ENCODE measurements around the gene BTRC.
A peak's percentile ranks its signal among the peaks of the same experiment; 100 is the strongest.
"Not testable (repeated sequence)": the region's sequence is repeated elsewhere in the genome, so short reads cannot be mapped to it uniquely, and the experiment has no call there.

BTRC gene

DNA sequence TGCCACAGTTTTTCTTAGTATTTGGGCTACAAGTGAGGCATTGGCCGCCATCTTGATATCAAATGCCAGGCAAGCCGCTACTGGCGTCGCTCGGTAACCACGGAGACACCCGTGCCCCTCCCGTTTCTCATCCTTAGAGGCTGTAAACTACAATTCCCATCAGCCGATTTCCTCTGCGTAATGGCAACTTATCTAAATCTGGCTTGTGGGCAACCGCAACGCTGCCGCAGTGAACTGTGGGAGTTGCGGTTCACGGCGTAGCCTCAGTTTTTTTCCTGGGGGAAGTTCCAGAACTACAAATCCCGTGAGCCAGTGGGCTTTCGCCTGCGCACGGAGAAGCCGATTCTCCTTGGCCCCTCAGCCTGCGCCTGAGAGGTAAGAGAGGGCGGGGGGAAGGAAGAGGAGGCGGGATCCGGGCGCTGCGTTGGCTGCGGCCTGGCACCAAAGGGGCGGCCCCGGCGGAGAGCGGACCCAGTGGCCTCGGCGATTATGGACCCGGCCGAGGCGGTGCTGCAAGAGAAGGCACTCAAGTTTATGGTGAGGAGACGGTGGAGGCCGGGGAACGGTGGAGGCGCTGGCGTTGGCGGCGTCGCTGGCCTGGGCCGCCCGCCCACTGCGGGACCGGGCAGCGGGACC is at the start of gene BTRC:
Gene BTRC (plus strand): TSS at position 474 of the 636 bp plus-strand sequence. CDS start 16 bp downstream, at position 490.
- DNase-seq (ENCODE audit: low read depth): peak; percentile 91

- no peak for DNase-seq (ENCODE audit: low read depth)
These were observed 49.6 kb upstream of the BTRC start for GRCh38 chr10:101304316-101304715.

DNA sequence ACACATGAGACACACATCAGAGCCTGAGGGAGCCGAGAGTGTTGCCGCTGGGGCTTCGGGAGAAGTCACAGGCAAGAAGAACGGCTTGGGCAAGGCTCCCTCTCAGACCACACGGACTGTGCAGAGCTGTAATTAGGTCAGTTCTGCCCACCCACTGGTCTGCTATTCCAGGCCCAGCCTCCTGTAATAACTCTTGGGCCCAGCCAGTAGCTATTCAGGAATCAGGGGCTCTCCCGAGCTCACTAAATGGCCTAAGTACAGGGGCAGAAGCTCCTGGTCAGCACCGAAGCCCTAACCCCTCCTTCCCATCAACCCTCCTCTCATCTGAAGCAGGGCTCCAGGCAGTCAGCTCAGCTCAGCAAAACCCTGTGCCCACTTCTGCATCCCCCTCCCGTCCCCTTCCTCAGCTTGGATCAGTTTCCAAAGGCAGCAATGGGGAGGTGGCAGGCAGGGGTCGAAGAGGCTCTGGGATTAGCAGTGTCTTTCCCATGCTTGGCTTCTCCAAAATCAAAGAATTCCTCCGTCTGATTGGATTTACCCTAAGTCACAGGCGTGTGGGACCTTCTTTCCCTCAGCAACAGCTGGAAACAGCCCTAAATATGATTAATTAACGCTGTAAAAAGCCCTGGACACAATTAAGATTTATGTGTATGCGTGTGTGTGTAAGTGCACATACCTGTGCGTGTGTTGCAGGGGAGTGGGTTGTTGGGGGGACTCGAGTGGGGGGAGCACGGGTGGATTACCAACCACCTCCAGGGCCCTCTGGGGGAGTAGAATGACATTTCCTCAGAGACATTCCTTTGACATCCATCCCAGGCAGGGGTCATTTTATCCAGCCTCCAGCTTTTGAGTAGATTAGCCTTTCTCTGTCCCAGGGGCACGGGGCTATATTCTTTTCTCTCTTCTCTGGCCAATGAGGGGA is 48.4 kb upstream of the BTRC start:
- DNase-seq (ENCODE audit: low read depth): no peak

DNA sequence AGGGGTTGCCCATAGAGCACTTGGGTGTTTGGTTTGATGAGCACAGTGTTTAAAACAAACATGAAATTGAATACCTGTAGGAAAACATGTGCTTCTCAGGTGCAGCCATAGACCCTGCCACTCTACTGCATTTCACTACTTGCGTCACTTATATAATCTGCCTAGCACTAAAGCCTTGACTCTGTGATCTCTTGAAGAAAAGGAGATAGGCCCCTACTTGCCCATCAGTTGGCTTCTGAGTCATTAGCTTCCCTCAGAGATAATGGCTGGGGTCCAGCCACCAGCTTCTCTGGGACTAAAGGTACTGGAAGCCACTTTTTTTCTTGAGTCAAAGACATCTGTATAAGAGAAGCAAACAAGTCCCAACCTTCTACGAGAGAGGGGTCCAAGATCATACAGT is 45.9 kb upstream of the BTRC start:
- DNase-seq (ENCODE audit: low read depth): no peak

DNA sequence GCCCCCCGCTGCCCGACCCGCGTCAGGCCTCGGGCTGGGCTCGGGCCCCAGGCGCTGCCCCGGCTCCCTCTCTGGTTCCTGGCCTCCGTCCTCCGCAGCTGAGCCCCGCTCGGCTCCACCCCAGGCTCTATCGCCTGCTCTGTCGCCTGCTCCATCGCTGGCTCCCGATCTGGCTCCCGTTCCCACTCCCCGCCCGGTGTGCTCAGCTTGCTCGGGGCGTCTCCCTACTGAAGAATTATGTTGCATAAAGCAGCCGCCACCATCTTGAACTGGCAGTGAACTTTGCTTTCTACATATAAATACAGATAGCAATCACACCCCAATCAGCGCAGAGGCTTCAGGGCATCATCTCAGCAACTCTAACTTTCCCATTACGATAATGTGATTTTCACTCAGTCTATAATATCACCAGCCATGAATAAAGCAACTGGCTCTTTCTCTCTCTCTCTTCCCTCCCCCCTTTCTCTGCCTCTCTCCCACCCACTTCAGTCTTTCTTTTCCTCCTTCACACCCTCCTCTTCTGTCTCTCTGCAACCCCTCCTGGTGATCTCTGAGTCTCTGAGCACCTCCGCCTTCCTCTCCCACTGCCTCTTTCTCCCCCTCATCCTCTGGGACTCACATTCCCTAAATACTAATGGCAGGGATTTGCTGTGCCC is 43.3 kb upstream of the BTRC start:
- DNase-seq (ENCODE audit: low read depth): no peak

DNA sequence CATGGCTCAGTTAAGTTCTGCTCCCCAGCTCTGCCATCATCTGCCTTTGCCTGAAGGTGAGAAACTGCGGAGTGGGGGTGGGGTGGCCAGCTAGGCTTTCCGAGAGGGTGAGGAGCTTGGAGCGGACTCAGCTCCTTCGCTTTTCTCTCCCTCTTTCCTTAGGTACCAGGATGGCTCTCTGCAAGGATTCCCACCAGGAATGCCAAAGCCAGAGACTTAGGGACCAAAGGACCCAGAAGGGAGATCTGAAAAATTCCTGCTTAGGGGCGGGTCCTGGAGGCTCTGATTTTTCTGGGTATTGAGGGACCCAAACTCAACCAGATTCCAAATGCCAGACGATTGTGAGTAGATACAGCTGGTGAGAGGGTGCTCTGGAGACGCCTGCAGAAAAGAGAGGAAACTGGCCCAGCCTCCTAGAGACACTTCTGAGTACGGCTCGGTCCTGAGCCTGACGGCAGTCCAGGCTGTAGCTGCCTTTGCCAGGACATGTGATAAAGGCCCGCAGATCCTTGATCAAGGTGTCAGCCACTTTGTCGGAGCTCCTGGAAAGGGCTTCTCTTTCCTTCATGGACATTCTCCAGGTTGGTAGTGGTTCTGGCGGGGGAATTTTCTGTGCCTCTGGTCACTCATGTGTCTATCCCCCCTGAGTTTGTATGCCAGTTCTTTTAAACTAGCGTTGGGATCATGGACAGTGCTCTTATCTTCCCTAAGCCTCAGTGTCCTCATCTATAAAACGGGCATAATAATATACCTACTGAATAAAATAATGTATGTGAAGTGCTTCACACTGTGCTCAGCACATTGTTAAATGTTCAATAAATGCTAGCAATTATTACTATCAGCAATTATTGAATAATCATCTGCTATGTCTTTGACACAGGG is 42.5 kb upstream of the BTRC start:
- DNase-seq (ENCODE audit: low read depth): no peak

DNA sequence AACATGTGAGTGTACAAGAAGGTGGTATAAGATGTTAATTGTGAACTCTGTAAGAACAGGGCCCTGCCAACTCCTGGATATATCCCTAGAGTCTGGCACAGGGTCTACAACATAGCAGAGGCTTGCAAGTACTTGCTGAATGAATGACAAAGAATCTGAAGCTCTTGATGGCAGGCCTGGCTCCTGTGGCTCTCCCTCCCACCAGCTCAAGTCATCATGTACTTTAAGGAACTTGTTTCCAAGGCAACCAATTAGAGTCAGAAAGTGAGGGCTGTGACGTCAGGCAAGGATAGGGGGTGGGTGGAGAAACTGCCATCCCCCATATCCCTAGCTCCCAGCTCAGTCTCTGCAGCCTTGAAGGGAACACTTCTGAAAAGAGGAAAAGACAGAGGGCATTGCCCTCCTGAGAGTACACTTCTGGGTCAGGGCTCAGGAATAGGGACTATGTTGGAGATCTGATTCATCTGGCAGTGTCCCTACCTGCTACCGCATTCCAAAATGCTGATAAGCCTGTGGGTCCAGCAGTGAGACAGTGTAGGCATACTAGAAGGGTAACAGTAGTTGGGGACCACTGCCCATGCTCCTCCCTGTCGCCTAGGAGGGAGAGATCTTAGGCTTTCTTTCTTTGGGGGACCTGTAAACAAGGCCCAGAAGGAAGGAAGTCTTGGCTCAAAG is 34.6 kb upstream of the BTRC start:
- DNase-seq (ENCODE audit: low read depth): no peak

DNA sequence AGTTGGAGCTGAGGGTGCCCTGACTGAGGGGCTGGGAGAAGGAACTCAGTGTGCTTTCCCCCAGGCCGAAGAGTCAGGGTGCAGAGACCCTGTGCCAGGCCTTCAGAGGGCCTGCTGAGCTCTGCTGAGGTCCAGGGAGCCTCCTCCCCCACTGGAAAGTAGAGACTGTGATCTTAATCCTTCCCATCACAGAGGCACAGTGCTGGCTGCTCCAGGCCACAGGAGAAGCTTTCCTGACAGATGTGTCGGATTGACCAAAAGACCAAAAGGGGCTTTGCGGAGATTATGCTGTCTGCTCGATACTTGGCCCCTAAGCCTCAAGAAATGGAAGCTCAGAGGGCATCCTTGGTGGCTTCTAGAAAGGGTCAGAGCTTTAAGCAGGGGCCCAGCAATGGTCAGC is 32.9 kb upstream of the BTRC start:
- DNase-seq (ENCODE audit: low read depth): no peak

- DNase-seq (ENCODE audit: low read depth): no peak
These were observed 31.5 kb upstream of the BTRC start for GRCh38 chr10:101322266-101323108.

- no peak for DNase-seq (ENCODE audit: low read depth)
These were observed 30.5 kb upstream of the BTRC start for GRCh38 chr10:101323495-101323894.

- DNase-seq (ENCODE audit: low read depth): not testable (repeated sequence)
These were observed 26.5 kb upstream of the BTRC start for GRCh38 chr10:101327454-101327853.

DNA sequence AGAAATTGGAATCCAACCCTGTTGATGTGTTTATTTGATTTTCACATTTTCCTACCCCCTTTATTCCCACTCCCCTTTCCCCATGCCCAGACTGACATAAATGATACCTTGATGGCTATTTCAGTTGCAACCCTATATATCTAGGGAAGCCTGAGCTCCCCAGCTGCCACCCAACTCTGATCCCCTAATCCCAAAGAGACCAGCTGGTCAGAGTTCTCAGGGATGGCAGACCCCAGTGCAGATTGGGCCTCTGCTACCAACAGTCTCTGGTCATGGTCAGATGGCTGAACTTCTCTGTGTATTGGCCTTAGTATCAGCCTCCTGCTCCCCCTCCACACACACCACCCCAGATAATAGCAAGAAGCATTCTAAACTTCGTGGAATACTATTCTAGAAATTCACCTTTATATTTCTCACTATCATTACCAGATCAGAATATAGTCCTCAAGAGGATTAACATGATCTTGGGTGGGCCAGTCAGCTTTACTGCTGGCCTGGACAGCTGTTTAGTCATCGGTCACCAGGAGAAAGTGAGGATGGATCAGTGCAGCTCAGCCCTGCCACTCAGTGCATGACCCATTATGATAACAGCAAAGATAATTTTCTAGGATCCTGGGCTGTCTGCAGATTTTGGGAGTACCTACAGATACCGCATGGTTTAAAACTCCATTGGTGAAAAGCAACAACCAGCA is 24.5 kb upstream of the BTRC start:
- DNase-seq (ENCODE audit: low read depth): no peak

DNA sequence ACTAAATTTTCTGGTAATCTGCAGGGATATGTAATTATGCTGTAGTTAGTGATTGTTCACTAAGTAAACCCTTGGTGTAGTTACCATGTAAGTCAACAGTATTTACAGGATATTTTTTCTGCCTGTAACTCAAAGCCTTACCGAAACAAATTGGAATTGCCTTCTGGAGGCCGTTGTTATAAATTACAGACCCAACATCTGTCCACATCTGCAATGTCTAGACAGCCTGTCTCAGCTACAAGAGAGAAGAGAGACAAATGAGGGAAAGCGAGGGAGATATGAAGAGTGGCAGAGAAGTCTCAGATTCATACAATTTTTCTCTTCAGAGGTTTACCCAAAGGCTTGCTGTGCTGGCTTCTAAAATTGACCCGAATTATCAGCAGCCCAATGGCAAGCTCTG is 23.7 kb upstream of the BTRC start:
- DNase-seq (ENCODE audit: low read depth): no peak

DNA sequence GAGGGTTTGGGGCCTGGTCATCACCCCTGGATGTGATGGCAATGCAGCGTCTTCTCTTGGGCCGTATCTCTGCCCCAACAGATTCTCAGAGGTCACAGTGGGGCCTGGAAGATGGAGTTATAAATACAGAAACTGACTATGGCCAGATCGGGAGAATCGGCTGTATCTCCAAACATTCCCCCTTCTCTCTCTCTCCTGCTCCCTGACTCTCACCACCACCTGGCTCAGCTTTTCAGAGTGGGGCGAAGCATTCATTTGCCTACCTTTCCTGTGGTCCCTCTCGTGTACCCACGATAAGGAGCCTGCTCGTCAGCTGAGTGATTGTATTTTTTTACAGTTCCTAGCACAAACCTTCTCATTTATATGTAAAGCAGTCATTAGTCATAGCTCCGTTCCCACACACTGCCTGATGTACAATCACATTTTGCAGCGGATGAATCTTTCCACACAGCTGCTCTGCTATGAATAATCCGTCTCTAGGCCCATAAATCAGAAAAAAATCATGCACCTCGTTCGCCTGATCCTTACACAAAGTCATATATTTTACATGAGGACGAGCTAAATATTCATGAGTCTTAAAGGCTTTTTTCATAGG is 23.2 kb upstream of the BTRC start:
- no peak for DNase-seq (ENCODE audit: low read depth)

- DNase-seq (ENCODE audit: low read depth): no peak
These were observed 22.0 kb upstream of the BTRC start for GRCh38 chr10:101331956-101332355.

GRCh38 chr10:101334259-101334658 is 19.7 kb upstream of the BTRC start:
- not testable (repeated sequence) for DNase-seq (ENCODE audit: low read depth)

DNA sequence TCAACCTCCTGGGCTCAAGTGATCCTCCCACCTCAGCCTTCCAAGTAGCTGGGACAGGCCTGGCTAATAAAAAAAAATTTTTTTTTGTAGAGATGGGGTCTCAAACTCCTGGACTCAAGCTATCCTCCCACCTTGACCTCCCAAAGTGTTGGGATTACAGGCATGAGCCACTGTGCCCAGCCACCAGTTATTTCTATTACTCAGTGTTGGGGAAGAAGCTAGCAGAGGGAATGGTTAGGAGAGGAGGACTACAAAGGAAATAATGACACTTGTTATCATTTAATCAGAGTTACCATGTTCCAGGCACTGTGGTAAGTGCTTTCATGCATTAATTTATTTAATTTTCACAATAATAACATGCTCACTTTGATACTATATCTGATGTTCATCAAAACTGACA is 17.6 kb upstream of the BTRC start:
- DNase-seq (ENCODE audit: low read depth): no peak

GRCh38 chr10:101337836-101338235 is 16.1 kb upstream of the BTRC start:
- no peak for DNase-seq (ENCODE audit: low read depth)

DNA sequence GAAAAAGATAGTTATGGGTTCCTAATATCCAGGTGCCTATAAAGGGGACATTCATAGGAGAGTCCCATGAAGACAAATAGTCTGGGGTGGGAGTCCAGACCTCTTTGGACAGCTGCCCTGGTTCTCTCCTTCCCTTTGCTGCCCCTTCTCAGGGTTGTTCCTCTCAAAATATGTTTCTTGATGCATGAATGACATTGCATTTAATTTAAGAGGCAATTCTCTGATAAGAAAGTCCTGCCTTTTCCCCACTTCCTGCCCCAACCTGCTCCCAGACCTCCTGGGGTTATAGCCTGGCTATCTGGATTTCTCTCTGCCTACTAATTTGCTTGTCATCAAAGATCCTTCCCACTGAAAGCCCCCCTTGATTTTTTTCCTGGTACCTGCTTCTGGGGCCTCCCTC is 12.5 kb upstream of the BTRC start:
- DNase-seq (ENCODE audit: low read depth): no peak
